Femur (tissue), 1 donor: ENCODE measurements around the gene BMERB1.
"Not testable (repeated sequence)": the region's sequence is repeated elsewhere in the genome, so short reads cannot be mapped to it uniquely, and the experiment has no call there.

Source experiments
- DNase-seq: peaks from one replicate; pipeline ENCODE4 v3.0.0-alpha.2; 2017

BMERB1 gene

DNA sequence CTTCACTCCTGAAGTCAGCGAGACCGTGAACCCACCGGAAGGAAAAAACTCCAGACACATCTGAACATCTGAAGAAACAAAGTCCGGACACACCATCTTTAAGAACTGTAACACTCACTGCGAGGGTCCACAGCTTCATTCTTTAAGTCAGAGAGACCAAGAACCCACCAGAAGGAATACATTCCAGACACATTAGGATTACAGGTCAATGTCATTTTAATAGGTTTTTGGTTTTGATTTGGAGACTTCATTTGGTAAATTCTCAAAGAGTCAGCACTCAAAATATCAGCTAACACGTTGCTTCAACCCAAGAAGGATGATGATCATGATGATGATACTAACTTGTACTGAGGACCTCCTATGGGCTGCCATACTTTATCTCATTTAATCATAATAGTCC is 7.6 kb upstream of the BMERB1 start:
- DNase-seq, result no peak

DNA sequence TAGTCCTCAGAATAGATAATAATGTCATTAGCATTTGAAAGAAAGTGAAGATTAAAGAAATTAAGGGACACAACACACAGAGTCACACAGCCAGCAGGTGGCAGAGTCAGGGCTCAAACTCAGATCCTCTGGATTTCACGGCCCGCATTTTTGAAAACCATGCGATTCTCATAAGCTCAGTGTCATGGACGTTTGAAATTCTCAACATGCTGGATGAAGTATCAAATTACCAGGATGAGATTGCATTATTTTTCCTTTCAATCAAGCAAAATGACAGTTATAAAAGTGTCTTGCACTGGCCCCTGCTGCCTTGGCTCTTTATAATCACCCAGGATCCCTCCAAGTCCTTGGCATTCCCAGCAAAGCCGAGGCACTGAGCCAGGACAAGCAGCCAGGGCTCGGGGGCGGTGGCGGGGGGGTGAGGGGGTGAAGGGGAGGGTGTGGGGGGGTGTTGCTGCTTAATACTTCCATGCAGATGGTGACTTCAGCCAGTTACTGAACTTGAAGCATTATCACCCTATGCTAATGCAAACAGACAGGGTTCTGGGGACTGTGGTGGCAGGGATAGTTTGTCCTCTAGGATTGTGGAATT is 6.6 kb upstream of the BMERB1 start:
- peak; percentile 73 for DNase-seq

DNA sequence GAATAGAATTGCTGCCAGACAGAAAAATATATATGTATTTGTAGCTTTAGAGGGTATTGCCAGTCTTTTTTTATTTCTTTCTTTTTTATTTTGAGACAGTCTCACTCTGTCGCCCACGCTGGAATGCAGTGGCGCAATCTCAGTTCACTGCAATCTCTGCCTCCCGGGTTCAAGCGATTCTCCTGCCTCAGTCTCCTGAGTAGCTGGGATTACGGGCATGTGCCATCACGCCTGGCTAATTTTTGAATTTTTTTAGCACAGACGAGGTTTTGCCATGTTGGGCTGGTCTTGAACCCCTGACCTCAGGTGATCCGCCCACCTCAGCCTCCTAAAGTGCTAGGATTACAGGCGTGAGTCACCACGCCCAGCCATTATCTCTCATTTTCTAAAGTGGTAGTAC is 3.5 kb upstream of the BMERB1 start:
- DNase-seq, result not testable (repeated sequence)

DNA sequence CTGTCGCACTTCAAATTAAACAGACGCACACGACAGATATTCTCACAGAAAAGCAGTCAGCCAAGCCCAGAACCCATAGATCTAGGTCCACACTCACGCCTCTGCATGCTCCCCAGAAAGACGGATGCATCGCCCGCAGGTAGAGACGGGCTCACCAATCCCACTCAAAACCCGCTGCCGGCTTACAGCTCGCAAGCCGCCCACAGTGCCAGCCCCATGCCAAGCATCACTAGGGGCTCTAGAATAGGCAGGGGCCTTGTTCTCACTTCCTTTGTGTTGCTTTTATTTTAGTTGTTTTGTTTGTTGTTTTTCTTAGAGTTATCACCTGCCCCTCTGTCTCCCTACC is 336 bp upstream of the BMERB1 start:
- DNase-seq, result no peak

DNA sequence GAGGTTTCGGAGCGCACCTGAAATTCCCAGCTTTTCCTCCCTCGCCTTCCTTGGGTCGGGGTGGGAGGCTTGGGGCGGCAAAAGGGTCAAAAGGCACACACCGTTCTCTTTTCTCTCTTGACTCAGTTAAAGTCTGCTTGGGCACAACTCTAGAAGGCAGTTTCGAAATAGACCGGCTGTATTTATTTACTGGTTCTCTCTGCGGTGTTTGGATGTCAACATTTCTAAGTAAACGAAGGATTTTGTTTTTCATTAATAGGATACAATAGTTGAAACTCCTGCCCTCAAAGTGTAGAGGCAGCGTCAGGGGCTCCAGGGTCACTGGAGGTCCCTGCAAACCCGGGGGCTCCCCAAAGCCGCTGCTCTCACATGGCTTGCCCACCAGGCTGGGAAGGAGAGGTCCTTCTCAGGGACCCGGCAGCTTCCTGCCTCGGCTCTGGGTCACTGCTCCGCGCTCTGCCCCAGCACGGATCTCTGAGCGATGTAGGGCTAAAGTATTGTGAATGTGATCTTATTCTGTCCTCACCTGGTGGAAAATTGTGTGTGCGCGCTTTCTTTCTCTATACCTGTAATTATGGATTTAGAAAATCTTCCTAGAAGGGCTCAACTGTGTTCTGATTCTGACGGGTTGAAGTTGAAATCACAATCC is 952 bp downstream of the BMERB1 start:
- DNase-seq, result no peak

DNA sequence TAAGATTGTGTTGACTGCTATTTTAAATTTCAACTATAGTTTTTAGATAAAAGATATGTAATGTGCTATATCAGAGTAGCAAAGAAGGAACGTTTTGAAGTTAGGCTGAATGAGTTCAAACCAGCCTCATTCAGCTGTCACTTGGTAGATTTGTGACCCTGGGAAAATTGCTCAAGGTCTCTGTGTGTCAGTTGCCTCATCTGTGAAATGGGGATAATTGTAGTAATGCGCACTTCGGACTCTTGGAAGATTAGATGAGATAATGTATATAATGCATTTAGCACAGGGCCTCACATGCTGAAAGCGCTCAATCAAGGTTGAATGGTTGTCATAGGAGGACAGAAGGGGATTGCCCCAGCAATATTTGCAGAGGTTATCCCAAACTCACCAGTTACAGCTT is 4.7 kb downstream of the BMERB1 start:
- no peak for DNase-seq

DNA sequence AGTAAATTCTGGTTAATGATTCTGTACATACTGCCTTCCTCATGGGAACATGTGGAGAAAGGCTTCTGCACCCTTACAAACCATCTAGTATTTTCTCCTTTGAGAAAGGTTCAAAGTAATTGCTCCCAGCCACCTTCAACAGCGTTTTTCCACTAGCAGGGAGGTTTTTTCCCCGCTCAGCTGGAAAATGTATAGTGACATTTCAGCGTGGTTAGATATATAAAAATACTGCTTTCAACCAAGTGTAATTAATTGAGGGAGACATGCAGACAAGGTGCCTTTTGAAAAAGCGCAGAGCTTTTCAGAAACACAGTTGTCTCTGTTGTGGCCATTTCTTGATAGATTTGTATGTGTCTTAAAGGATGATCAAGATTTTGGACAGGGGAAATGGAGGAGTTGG is 5.1 kb downstream of the BMERB1 start:
- no peak for DNase-seq

DNA sequence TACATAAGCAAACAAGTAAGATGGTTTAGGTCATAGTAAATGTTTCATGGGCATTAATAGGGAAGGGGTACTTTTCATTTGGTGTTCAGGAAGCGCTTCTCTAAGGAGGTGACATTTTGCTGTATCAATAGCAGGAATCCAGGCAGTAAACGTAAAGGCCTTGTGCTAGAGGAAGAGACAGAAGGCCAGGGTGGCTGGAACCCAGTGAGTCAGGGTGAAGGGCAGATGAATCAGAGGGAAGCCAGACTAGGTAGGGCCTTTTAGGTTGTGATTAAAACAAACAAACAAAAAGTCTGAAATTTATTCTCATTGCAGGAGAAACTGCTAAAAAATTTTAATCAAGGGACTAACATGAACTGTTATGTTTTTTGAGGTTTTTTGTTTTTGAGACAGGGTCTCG is 6.5 kb downstream of the BMERB1 start:
- no peak for DNase-seq

DNA sequence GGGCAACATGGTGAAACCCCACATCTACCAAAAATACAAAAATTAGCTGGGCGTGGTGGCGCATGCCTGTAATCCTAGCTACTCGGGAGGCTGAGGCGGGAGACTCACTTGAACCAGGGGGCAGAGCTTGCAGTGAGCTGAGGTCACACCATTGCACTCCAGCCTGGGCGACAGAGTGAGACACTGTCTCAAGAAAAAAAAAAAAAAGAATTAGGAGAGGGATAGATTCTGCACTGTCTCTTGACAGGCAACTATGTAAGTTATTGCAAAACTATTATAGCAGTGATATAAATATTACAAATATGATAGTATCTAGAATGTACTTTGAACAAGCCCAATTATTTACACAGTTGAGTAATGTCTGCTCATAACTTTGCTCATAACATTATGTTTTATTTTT is 7.8 kb downstream of the BMERB1 start:
- DNase-seq, result not testable (repeated sequence)

DNA sequence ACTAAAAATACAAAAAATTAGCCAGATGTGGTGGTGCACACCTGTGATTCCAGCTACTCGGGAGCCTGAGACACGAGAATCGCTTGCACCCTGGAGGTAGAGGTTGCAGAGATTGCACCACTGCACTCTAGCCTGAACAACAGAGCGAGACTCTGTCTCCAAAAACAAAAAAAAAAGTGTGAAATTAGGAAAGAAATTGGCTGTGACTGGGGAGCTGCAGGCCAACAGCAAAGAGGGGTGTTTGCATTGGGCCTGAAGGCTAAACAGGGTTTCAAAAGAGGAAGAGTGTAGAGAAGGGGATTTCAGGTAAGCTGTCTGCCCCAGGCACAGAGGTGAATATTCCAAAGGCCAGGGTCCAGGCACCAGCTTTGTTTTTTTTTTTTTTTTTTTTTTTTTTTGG is 9.4 kb downstream of the BMERB1 start:
- no peak for DNase-seq

DNA sequence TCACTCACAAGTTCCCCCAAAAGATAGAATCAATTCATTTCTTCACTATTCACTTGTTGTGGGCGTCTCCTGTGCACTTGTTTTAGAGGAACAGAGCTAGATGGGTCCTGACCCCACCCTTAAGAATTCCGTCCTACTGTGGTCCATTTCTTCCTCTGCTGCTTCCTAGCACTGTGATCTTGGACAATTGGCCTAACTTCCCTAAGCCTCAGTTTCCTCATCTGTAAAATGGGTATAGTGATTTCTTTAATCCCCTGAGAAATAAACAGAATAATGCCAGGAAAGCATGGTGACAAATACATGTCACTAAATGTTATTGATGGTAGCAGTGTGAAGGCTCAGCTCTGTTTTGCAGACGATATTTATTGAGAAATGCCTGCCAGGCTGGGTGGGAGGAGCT is 9.9 kb downstream of the BMERB1 start:
- no peak for DNase-seq

DNA sequence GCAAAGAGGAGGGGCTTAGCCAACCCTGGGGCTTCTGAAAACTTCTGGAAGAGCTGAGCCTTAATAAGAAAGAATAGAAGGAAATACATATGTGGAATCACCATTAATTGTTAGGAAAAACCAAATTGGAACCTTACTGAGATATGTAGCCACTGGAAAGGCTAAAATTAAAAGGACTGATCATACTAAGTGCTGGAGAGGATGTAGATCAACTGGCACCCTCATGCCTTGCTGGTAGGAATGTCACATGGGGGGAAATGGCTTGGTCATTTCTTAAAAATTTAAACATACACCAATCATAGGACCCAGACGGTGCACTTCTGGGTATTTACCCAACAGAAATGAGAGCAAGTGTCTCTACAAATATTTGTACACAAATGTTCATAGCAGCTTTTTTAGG is 11.1 kb downstream of the BMERB1 start:
- no peak for DNase-seq

DNA sequence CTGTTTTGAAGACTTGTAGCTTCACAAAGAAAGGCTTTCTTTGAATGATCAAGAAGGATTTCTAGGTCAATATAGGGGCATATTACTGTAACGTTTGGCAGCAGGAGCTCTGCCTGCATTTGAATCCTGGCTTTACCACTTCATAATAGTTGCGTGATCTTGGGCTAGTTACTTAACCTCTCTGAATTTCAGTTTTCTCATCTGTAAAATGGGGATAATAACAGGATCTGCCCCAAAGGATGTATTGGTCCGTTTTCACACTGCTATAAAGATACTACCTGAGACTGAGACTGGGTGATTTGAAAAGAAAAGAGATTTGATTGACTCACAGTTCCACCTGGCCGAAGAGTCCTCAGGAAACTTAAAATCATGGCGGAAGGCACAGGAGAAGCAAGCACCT is 12.5 kb downstream of the BMERB1 start:
- no peak for DNase-seq

DNA sequence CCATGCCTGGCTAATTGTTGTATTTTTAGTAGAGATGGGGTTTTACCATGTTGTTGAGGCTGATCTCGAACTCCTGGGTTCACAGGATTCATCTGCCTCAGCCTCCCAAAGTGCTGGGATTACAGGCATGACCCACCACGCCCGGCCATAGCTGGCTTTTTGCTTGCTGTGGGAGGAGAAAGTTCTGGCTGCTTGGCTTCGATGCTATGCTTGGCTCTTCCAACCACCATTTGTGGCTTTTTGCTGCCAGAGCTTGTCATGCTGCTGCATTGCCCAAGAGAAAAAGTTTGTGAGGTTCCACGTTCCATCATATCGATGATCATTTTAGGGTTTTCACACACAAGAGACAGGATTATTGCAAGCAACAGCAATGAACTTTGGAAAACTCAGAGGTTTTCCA is 16.2 kb downstream of the BMERB1 start:
- peak; percentile 35 for DNase-seq

DNA sequence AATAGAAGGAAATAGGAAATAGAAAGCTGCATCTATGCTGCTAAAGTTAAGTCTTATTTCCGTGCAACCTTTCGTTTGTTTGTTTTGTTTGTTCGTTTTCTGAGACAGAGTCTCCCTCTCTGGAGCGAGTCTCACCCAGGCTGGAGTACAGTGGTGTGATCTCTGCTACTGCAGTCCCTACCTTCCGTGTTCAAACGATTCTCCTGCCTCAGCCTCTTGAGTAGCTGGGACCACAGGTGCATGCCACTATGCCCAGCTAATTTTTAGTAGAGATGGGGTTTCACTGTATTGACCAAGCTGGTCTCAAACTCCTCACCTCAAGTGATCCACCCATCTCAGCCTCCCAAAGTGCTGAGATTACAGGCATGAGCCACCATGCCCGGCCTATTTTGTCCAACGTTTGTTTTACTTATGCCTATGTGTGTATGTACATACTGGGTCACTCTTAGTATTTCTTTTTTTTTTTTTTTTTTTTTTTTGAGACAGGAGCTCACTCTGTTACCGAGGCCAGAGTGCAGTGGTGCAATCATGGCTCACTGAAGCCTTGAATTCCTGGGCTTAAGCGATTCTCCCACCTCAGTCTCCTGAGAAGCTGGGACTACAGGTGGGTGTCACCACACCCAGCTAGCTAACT is 16.8 kb downstream of the BMERB1 start:
- no peak for DNase-seq

DNA sequence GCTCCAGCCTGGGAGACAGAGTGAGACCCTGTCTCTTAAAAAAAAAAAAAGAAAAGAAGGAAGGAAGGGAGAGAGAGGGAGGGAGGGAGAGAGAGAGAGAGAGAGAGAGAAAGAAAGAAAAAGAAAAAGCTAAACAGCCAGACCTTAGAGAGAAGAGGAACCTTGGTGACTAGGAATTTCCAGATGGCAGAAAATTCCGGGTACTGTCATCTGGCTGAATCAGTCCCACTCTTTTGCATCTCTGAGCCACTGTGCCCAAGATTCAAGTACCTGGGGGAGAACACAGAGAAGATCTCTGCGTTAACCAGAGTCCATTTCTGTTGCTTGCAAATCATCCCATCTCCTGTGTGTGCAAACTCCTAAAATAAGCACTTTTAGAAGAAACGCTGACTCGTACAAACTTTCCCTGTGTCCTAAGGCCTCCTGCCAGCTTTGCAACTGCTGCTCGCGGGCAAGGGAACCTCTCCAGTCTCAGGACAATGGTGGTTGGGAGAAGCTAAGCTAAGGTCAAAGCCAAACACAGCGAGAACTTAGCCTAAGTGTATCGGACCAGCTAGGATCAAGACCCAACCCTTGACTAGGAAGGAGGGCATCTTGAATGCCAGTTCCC is 18.0 kb downstream of the BMERB1 start:
- DNase-seq, result no peak

DNA sequence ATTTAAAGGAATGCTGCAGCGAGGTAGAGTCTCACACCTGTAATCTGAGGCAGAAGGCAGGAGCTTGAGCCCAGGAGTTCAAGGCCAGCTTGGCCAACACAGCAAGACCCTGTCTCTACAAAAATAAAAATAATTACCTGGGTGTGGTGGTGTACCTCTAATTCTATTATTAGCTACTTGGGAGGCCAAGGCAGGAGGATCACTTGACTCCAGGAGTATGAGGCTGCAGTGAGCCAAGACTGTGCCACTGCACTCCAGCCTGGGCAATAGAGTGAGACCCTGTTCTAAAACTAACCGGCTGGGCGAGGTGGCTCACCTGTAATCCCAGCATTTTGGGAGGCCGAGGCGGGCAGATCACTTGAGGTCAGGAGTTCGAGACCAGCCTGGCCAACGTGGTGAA is 18.9 kb downstream of the BMERB1 start:
- not testable (repeated sequence) for DNase-seq

DNA sequence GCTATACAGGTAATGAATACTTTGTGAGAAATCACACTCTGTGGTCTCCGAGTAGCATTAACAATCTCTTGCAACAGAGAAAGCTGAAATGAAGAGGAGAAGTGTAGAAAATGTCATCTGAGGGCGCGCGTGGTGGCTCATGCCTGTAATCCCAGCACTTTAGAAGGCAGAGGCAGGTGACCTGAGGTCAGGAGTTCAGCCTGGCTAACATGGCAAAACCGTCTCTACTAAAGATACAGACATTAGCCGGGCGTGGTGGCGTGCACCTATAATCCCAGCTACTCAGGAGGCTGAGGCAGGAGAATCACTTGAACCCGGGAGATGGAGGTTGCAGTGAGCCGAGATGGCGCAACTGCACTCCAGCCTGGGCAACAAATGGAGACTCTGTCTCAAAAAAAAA is 20.5 kb downstream of the BMERB1 start:
- not testable (repeated sequence) for DNase-seq

DNA sequence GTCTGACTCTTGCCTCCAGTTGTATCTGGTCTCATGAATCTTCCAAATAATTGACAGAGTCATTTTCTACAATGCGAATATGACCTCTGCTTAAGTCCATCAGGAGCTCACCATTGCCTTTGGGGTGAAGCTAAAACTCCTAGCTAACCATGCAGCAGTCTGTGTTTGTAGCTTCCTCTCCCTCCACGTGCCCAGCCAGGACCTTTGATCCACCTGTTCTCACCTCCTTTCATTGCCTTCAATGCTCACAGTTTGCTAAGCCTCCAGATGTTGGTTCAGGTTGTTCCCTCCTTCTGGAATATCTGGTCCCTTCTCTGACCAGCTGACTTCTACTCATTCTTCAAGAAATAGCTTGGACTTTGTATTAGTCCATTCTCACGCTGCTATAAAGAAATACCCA is 23.0 kb downstream of the BMERB1 start:
- no peak for DNase-seq

DNA sequence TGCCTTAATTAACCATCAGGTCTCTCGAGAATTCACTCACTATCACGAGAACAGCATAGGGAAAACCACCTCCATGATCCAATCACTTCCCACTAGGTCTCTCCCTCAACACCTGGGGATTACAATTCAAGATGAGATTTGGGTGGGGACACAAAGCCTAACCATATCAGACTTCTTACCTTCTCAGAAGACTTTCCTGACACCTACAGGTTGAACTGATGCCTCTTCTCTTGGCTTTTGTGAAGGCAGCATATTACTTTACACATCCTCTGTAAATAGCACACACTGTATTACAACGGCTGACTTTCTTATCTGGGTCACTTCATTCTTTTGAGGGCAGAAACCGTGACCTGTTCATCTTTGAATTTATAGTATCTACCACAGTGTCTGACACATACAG is 23.6 kb downstream of the BMERB1 start:
- DNase-seq, result no peak

DNA sequence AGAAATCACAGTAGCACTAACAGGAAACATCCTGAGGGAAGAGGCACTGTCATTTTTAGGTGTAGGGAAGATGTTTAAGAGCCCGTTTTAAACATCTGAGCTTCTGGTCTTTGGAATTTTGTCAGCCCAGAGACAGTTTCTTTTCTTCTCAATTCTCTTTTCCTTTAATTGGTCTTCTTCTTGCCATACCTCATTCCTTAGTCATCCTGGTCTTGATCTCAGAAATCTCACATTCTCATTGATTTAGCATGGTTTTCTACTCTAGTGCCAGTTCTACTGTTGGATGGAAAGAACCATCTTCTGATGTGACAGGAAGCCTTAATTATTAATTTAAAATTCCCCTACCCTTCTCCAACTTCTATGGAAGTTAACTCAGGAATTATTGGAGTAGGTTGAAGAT is 25.4 kb downstream of the BMERB1 start:
- DNase-seq, result no peak

DNA sequence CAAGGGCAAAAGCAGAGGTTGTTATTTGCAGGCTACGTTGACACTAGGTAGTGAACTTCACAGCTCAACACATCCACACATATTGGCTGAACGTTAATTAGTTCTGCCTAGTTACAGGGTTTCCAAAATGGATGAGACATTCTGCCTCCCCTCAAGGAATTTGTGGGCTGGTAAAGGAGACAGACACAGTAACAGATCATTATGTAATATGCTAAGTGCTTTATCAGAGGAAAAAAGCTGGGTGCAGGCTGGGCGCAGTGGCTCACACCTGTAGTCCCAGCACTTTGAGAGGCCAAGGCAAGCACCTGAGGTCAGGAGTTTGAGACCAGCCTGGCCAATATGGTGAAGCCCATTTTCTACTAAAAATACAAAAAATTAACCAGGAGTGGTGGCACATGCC is 26.2 kb downstream of the BMERB1 start:
- DNase-seq, result no peak

DNA sequence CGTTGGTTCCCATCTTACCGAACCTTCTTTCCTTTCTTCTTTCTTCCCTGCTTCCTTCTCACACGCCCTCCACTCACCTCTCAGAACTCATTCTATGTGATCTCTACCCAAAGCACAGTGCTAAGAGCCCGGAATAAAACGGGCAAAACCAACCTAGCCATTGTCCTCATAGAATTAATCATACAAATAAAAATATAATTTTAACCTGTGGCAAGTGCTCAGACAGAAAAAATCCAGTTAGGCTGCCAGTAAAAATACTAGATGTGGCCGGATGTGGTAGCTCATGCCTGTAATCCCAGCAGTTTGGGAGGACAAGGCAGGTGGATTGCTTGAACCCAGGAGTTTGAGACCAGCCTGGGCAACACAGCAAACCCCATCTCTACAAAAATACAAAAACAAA is 27.0 kb downstream of the BMERB1 start:
- no peak for DNase-seq

DNA sequence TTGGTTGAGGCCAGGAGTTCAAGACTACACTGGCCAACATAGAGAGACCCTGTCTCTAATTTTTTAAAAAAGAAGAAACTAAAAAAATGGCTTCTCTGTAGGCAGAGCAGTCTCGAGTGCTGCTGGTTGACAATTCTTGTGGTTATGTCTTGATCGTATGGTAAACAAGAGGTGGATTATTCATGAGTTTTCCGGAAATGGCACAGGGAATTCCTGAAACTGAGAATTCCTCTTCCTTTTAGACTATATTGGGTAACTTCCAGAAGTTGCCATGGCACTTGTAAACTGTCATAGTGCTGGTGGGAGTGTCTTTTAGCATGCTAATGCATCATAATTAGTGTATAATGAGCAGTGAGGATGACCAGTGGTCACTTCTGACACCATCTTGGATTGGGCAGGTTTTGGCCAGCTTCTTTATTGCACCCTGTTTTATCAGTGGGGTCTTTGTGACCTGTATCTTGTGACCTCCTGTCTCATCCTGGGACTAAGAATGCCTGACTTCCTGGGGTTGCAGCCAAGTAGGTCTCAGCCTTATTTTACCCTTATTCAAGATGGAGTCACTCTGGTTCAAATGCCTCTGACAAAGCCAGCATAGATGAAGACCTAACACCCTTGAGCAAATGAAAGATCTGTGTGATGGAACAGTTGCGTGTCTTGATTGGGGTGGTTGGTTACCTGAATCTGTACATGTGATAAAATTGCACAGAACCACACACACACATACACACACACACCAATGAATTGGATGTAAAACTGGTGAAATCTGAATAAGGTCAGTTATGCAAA is 30.2 kb downstream of the BMERB1 start:
- no peak for DNase-seq
